ENCODE results near the gene KLKB1.
"Not testable (repeated sequence)": the region's sequence is repeated elsewhere in the genome, so short reads cannot be mapped to it uniquely, and the experiment has no call there.

Gene KLKB1

GRCh38 chr4:186227744-186228513 lies 622 bp downstream of the KLKB1 start:
- DNase-seq = no peak

- no peak for DNase-seq
Observed at GRCh38 chr4:186228514-186228894, 1.2 kb downstream of the KLKB1 start.

- no peak for DNase-seq
Observed at GRCh38 chr4:186234367-186234766, 7.1 kb downstream of the KLKB1 start.

GRCh38 chr4:186236126-186236525 lies 8.8 kb downstream of the KLKB1 start:
- no peak for DNase-seq

GRCh38 chr4:186240452-186240847 lies 13.1 kb downstream of the KLKB1 start:
- DNase-seq = no peak

- DNase-seq = no peak
Observed at GRCh38 chr4:186240848-186241491, 13.7 kb downstream of the KLKB1 start.

- DNase-seq = no peak
Observed at GRCh38 chr4:186241616-186242015, 14.3 kb downstream of the KLKB1 start.

- not testable (repeated sequence) for DNase-seq
Observed at GRCh38 chr4:186242031-186242430, 14.7 kb downstream of the KLKB1 start.

GRCh38 chr4:186243331-186243730 lies 16.0 kb downstream of the KLKB1 start:
- DNase-seq = no peak

GRCh38 chr4:186244835-186245234 lies 17.5 kb downstream of the KLKB1 start:
- no peak for DNase-seq

GRCh38 chr4:186247062-186247752 lies 19.9 kb downstream of the KLKB1 start:
- not testable (repeated sequence) for DNase-seq

GRCh38 chr4:186248643-186249042 lies 21.3 kb downstream of the KLKB1 start:
- DNase-seq = no peak

- no peak for DNase-seq
Observed at GRCh38 chr4:186249785-186250754, 22.8 kb downstream of the KLKB1 start.

- no peak for DNase-seq
Observed at GRCh38 chr4:186250760-186251159, 23.5 kb downstream of the KLKB1 start.

GRCh38 chr4:186255122-186255521 lies 27.8 kb downstream of the KLKB1 start:
- no peak for DNase-seq

GRCh38 chr4:186258216-186258811 lies 31.0 kb downstream of the KLKB1 start:
- DNase-seq = no peak

GRCh38 chr4:186260117-186260503 lies 32.8 kb downstream of the KLKB1 start:
- no peak for DNase-seq

GRCh38 chr4:186260504-186261448 lies 33.5 kb downstream of the KLKB1 start:
- DNase-seq = no peak

GRCh38 chr4:186264660-186265059 lies 37.4 kb downstream of the KLKB1 start:
- DNase-seq = no peak

- not testable (repeated sequence) for DNase-seq
Observed at GRCh38 chr4:186265250-186265649, 37.9 kb downstream of the KLKB1 start.
